HG03521 (cell line): ENCODE measurements around the gene CYP4V2.
"Not testable (repeated sequence)": the region's sequence is repeated elsewhere in the genome, so short reads cannot be mapped to it uniquely, and the experiment has no call there.

ENCODE experiments used
- ATAC-seq: cut with Tn5 transposase; IDR thresholded peaks from one replicate; pipeline ENCODE4 v1.9.1; 2021; ENCODE audit warnings: mild to moderate bottlenecking, moderate library complexity; ENCODE audit not compliant: unreplicated experiment

The CYP4V2 gene

DNA sequence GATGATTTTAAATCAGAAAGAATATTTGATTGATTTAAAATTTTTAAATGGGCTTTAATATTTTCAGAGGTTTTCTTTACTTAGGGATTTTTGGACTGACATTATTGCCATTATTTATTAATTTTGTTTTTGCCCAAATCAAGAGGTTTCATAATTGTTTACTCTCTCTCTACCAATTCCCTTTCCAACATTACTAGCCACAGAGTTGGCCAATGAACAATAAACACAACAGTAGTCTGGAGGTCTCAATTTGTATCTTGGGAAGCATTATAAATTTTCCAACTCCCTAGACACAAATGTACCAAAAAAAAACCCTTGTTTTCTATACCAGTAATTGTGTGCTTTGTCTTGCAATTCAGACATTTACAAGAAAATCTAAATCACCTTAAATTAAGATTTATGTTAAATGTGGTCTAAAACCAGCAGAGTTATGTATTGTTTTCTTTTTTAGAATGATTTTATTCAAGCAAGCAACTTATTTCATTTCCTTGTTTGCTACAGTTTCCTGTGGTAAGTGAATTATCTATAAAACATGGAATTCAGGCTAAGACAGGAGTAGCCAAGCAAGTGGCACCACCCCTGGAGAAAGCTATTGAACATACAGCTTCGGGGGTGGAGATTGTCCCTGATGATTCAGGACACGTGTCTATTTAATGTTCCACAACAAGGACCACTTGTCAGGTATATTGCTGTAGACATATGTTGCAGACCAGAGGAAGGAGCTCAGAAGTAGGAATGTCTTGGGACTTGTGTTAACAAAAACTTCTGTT, 36.6 kb downstream of the CYP4V2 start:
- ATAC-seq, result no peak

DNA sequence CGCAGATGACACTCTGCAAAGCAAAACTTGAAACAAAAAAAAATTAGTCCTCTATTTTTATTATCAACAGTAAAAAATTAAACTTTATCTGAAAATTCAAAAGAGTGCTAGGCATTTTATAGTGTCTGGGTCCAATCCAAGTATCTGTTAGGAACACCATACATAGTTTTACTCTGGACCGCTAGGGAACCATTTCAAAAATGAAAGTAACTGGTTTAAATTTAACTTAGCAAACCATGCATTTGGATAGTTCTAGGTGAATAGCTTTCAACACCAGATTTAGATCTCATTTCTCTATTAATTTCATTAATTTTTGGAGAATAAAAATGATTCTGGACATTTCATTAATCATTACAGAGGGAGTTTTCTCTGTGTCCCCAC, 37.1 kb downstream of the CYP4V2 start:
- ATAC-seq, result no peak

- ATAC-seq, result no peak
These were observed 43.0 kb downstream of the CYP4V2 start for GRCh38 chr4:186234367-186234766.

DNA sequence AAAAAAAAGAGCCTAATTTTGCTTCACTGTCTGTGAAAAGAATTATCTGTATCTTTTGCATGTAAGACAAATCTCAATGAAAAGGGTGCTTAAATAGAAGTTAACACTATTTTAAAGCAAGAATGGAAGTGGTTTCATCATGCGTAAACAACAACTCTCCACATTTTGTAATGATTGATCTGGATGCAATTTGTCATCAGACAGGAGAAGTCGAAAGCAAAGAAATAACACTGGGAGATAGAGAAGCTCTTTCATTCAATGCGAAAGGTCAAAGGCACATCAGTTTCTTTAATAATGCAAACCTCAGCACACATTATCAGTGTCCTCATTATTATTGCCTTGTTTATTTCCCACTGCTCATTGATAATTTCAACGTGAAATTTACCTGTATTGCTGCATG, 44.8 kb downstream of the CYP4V2 start:
- ATAC-seq, result no peak

GRCh38 chr4:186240452-186240847, 49.1 kb downstream of the CYP4V2 start:
- no peak for ATAC-seq

DNA sequence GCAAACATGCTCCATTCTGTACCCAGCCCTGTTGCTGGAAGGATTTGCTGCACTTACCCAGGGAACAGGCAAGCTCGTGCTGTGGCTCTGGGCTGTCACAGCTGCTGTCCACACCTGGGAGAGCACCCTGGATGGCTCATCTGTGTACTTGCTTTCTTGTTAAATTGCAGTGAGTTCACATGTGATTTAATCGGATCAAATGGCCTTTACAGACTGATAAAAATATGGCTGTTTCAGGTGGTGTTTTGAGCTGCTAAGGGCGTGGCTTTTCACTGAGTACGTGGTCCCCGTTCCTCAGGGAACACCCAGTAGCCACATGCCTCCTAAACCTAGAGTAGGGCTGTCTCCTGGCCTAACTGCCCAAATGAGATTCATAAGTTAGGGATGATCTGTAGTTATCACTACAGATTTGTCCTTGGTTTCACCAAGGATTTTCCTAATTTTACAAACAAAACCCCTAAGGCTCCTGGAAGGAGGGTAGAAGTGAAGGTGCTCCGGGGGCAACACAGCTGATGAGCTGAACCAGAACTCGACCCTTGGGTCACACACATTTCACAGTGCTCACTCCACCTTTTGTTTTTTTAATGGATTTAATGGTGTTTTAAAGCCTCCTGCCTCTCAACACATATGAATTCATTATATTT, 49.6 kb downstream of the CYP4V2 start:
- ATAC-seq, result no peak

- no peak for ATAC-seq
These were observed 50.2 kb downstream of the CYP4V2 start for GRCh38 chr4:186241616-186242015.

DNA sequence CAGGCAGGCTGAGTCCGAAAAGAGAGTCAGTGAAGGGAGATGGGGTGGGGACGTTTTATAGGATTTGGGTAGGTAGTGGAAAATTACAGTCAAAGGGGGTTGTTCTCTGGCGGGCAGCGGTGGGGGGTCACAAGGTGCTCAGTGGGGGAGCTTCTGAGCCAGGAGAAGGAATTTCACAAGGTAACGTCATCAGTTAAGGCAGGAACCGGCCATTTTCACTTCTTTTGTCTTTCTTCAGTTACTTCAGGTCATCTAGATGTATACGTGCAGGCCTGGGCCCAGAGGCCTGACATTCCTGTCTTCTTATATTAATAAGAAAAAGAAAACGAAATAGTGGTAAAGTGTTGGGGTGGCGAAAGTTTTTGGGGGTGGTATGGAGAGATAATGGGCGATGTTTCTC, 50.7 kb downstream of the CYP4V2 start:
- not testable (repeated sequence) for ATAC-seq

GRCh38 chr4:186243331-186243730, 52.0 kb downstream of the CYP4V2 start:
- no peak for ATAC-seq

DNA sequence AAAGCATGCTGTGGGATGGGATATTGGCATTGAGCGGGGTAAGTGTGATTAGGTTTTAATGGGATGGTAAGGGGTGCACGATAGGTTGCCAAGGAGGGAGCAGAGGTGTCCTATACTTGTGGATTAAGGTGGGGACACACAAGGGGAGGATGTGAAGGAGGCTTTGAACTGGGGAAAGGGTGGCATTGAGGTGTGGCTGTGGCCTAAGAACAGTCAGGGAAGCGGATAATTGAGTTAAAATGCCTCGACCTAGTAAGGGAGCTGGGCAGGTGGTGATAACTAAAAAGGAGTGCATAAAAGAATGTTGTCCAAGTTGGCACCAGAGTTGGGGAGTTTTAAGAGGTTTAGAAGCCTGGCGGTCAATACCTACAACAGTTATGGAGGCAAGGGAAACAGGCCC, 53.5 kb downstream of the CYP4V2 start:
- ATAC-seq, result no peak

DNA sequence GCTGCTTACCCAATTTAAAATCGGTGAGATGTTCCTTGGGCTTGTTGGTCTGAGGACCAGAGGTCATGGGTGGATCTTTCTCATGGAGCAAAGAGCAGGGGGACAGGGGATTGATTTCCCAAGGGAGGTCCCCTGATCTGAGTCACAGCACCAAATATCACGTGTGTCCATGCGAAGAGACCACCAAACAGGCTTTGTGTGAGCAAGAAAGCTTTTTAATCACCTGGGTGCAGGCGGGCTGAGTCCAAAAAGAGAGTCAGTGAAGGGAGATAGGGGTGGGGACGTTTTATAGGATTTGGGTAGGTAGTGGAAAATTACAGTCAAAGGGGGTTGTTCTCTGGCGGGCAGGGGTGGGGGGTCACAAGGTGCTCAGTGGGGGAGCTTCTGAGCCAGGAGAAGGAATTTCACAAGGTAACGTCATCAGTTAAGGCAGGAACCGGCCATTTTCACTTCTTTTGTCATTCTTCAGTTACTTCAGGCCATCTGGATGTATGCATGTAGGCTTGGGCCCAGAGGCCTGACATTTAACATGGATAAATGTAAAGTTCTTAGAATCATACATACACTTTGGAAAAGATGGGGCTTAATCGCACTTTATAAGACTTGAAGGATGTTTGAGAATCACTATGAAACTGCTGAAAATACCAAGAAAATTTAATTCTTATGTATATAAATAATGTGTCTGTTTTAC, 55.8 kb downstream of the CYP4V2 start:
- not testable (repeated sequence) for ATAC-seq

DNA sequence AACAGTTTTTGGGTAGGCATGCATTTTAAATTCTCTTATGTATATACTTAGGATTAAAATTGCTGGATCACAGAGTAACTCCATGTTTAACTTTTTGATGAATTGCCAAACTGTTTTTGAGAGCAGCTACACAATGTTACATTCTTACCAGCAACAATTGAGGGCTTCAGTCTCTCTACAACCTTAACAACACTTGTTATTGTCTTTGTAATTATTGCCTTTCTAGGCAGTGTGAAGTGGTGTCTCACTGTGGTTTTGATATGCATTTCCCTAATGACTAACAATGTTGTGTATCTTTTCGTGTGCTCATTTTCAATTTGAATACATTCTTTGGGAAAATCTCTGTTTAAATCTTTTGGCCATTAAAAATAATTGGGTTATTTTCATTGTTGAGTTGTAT, 57.3 kb downstream of the CYP4V2 start:
- no peak for ATAC-seq

DNA sequence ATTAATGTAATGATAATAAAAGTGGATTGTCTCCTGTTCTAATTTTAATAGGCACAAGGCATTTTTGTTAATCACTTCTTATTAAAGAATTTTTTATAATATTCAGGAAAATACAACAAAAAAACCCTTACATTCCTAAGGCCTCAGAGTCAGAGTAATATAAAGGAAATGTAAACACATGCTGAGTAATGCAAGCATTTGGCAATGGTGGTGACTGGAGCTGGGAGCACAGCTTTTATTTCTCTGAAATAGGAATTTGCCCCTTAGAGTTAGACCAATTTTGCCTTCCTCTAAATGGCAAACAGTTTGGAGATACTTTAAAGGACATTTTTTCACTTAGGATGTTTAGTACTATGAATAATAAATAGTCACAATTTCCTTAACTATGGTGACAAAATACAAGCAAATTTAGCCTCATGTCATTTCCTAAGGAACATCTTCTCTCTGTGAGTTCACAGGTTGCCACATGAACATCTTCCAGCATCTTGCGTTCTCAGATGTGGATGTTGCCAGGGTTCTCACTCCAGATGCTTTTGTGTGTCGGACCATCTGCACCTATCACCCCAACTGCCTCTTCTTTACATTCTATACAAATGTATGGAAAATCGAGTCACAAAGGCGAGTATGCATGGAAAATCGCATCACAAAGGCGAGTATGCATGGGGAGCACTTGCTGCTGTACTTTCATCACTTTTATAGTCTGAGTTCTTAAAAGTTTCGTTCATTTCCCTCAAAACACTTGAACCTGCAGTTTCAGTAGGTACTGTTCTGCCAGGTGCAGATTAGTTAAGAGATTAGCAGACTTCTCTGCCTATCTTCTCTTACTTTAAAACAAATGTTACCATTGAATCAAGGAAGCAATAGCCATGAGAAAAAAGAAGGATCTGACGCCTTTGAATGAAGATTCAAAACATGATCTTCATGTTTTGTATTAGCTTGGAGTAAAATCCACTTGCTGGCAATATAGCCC, 58.7 kb downstream of the CYP4V2 start:
- no peak for ATAC-seq

GRCh38 chr4:186250760-186251159, 59.4 kb downstream of the CYP4V2 start:
- ATAC-seq, result no peak

- no peak for ATAC-seq
These were observed 63.8 kb downstream of the CYP4V2 start for GRCh38 chr4:186255122-186255521.

DNA sequence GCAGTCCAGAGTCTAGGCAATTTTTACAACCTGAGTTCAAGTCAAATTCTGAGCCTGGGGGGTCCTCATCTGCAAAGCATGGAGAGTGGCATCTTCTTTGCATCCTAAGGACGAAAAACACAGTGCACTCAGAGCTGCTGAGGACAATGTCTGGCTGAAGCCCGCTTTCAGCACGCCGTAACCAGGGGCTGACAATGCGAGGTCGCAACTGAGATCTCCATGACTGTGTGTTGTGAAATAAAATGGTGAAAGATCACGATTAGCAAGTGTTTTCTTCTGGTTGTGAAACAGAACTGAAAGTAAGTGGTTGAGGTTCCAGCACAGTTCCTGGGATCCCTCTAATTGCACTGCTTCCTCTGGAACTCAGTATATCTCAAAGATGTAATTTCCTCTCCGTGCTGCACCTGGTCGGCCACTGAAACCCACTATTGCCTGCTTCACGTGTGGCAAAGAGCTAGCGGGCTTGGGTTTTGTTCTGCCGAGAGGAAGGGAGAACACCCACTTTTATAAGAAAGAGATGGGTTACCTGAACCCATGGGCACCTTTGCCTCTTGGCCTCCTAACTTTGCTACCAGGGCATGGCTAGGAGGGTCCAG, 66.9 kb downstream of the CYP4V2 start:
- ATAC-seq, result no peak

DNA sequence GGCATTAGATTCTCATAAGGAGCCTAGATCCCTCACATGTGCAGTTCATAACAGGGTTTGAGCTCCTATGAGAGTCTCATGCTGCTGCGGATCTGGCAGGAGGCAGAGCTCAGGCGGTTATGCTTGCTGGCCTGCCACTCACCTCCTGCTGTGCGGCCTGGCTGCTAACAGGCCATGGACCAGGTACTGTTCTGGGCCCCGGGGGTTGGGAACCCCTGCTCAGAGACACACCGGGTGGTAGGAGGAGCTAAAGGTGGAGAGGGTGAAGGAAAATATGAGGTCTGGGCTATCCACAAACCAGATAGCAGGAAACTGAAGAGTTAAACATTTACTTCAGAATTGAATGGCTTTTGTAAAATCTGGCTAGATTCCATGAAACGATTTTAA, 68.7 kb downstream of the CYP4V2 start:
- no peak for ATAC-seq
